C4-2B (cell line): Measurements from ENCODE around the gene WWOX.

Experiments used
- CTCF ChIP-seq: fragments of 450-650 bp; conservative IDR thresholded peaks from 2 replicates; pipeline ENCODE4 v1.5.1; 2017; ENCODE audit warnings: mild to moderate bottlenecking
- ZFX ChIP-seq: fragments of 450-650 bp; IDR thresholded peaks from 2 replicates; pipeline ENCODE4 v1.6.1; 2017

- TF ChIP-seq CTCF: no peak
- no peak for TF ChIP-seq ZFX
These were observed 876.8 kb downstream of the WWOX start for GRCh38 chr16:78976212-78976611.
